K562 (cell line): ENCODE data around the gene ABCC12.
"Not testable (repeated sequence)": the region's sequence is repeated elsewhere in the genome, so short reads cannot be mapped to it uniquely, and the experiment has no call there.

Source experiments
- CTBP1 ChIP-seq: fragments of 450-650 bp; IDR thresholded peaks from 2 replicates; pipeline ENCODE4 v1.6.1; 2016; ENCODE audit warnings: borderline replicate concordance
- CTCF ChIP-seq, 3 experiments: IDR thresholded peaks in 2 of 3; conservative IDR thresholded peaks in 1 of 3; 2 replicates each; pipeline ENCODE4 v1.5.1; 2011 to 2012; ENCODE audit warnings: low read length in 3 of 3, mild to moderate bottlenecking in 3 of 3, control low read depth in 2 of 3, improper control_type of control experiment in 1 of 3, inconsistent platforms in 1 of 3, low read depth in 1 of 3, mixed read lengths in 1 of 3, moderate library complexity in 1 of 3; ENCODE audit not compliant: insufficient read depth in 2 of 3
- JUND ChIP-seq, 2 experiments: IDR thresholded peaks; 2 replicates in 1 of 2; 3 replicates in 1 of 2; pipeline ENCODE4 v1.6.1; 2011; ENCODE audit warnings: borderline replicate concordance in 2 of 2, low read depth in 2 of 2, low read length in 2 of 2, improper control_type of control experiment in 1 of 2, missing biosample characterization in 1 of 2, missing genetic modification characterization in 1 of 2, missing genetic modification reagents in 1 of 2
- MYC ChIP-seq, 2 experiments: fragments of 250-450 bp in 1 of 2; sonication (Bioruptor Pico) in 1 of 2; IDR thresholded peaks; 2 replicates each; pipeline versions ENCODE4 v1.5.1 to v1.6.1; 2012 to 2021; ENCODE audit warnings: low read depth in 2 of 2, borderline replicate concordance in 1 of 2, improper control_type of control experiment in 1 of 2, low read length in 1 of 2, mild to moderate bottlenecking in 1 of 2, moderate library complexity in 1 of 2
- NFRKB ChIP-seq: fragments of 450-650 bp; IDR thresholded peaks from 2 replicates; pipeline ENCODE4 v1.6.1; 2016; ENCODE audit warnings: low read depth
- POLR2AphosphoS5 ChIP-seq: IDR thresholded peaks from 2 replicates; pipeline ENCODE4 v1.6.1; 2011; ENCODE audit warnings: mild to moderate bottlenecking, low read depth, low read length, moderate library complexity; ENCODE audit not compliant: control insufficient read depth, insufficient read depth
- RBBP5 ChIP-seq: fragments of 200-600 bp; sonication (generic); IDR thresholded peaks from 2 replicates; pipeline ENCODE4 v1.6.1; 2012; ENCODE audit warnings: borderline replicate concordance, mild to moderate bottlenecking, low read length, control low read depth, inconsistent platforms; ENCODE audit not compliant: insufficient read depth, poor library complexity, severe bottlenecking
- STAT5A ChIP-seq: IDR thresholded peaks from 2 replicates; pipeline ENCODE4 v1.6.1; 2012; ENCODE audit warnings: low read length, inconsistent platforms, borderline replicate concordance
- STAT6 ChIP-seq: sonication (generic); formaldehyde crosslinking; IDR thresholded peaks from 2 replicates; pipeline ENCODE4 v1.8.1; 2023; ENCODE audit warnings: mild to moderate bottlenecking, missing genetic modification reagents
- ZC3H8 ChIP-seq: fragments of 450-650 bp; IDR thresholded peaks from 2 replicates; pipeline ENCODE4 v1.6.1; 2017
- ZNF561 ChIP-seq: fragments of 450-650 bp; formaldehyde crosslinking; conservative IDR thresholded peaks from 2 replicates; pipeline ENCODE4 v1.4.0; 2020; ENCODE audit warnings: mild to moderate bottlenecking, moderate library complexity
- ZNF644 ChIP-seq: fragments of 200-800 bp; sonication (Bioruptor generic); IDR thresholded peaks from 2 replicates; pipeline ENCODE4 v1.6.1; 2016; ENCODE audit warnings: low read depth, missing genetic modification characterization, missing compliant biosample characterization

GRCh38 chr16:48181746-48182520 is 26.1 kb upstream of the ABCC12 start:
- not testable (repeated sequence) for TF ChIP-seq JUND (IDR thresholded peaks at IDR 0.05; ENCODE audit: borderline replicate concordance, low read depth, low read length); JUND (tag; IDR thresholded peaks at IDR 0.05; ENCODE audit: borderline replicate concordance, low read depth, low read length); ZNF561 (CRISPR knock-in tag); STAT6 (CRISPR knock-in tag); MYC (IDR thresholded peaks at IDR 0.05; ENCODE audit: low read depth, low read length); MYC (CRISPR knock-in tag; IDR thresholded peaks at IDR 0.05; ENCODE audit: borderline replicate concordance, low read depth); ZNF644; RBBP5; CTCF (IDR thresholded peaks at IDR 0.05 in 2 of 3, conservative IDR thresholded peaks at IDR 0.05 in 1 of 3; ENCODE audit: insufficient read depth in 2 of 3, low read depth in 1 of 3, low read length in 3 of 3); NFRKB; ZC3H8; CTBP1; STAT5A; POLR2AphosphoS5
